Tibial artery (tissue), 4 donors: ENCODE data around the gene GPX3.

Source experiments
- DNase-seq, 2 donors: peaks; one replicate each; pipeline ENCODE4 v3.0.0-alpha.2; 2019
- H3K27ac ChIP-seq, 2 donors: fragments of 200-600 bp; sonication (generic) in 1 of 2; 1 replicate in 1 of 2; 2 replicates in 1 of 2; pipeline ENCODE4 v1.5.1; 2018 to 2019; ENCODE audit warnings: mild to moderate bottlenecking in 1 of 2
- H3K27me3 ChIP-seq, 2 donors: fragments of 200-600 bp; sonication (generic) in 1 of 2; one replicate each; pipeline versions ENCODE4 v1.5.1 to v1.6.0; 2016 to 2019
- H3K36me3 ChIP-seq, 3 donors: fragments of 200-600 bp; sonication (generic) in 2 of 3; one replicate each; pipeline ENCODE4 v1.5.1; 2016 to 2019; ENCODE audit warnings: mild to moderate bottlenecking in 2 of 3
- H3K4me1 ChIP-seq, 4 donors: fragments of 200-600 bp; sonication (generic) in 2 of 4; 1 replicate in 3 of 4; 2 replicates in 1 of 4; pipeline ENCODE4 v1.5.1; 2016 to 2019
- H3K4me3 ChIP-seq, 2 donors: fragments of 200-600 bp; sonication (generic) in 1 of 2; 1 replicate in 1 of 2; 2 replicates in 1 of 2; pipeline ENCODE4 v1.5.1; 2018 to 2019; ENCODE audit warnings: mild to moderate bottlenecking in 2 of 2
- H3K9me3 ChIP-seq, 3 donors: fragments of 200-600 bp; sonication (generic) in 1 of 3; one replicate each; pipeline ENCODE4 v1.5.1; 2016 to 2019
- CTCF ChIP-seq, 2 experiments: fragments of 200-600 bp in 1 of 2; fragments of 450-650 bp in 1 of 2; IDR thresholded peaks; one replicate each; pipeline ENCODE4 v1.5.1; 2017 to 2019; ENCODE audit warnings: antibody characterized with exemption in 2 of 2, mild to moderate bottlenecking in 1 of 2, moderate library complexity in 1 of 2
- intact Hi-C: fragments of 100-400 bp; cut with DNase I; formaldehyde crosslinking; loops from one replicate; pipeline ENCODE4 v1.15.0; 2023; ENCODE audit warnings: low total_unique reads

GPX3 gene

GRCh38 chr5:151020304-151021110 is at the start of gene GPX3:
TSS of gene GPX3 (plus strand) at chr5:151020591. CDS start at chr5:151020655, 64 bp downstream.
- Histone ChIP-seq H3K27me3 (no peaks in the 10 kb centered on the region), H3K4me3 (peak within 1 kb of the TSS; percentile 67 to 95), H3K27ac (peak within 1 kb of the TSS; percentile 83 to 96), H3K36me3 (peaks cover 0 to 45% (median 8%) of the 10 kb centered on the region in 3 donors), H3K9me3 (no peaks in the 10 kb centered on the region), H3K4me1 (peaks cover 0 to 58% (median 41%) of the 10 kb centered on the region in 4 donors)
- intact Hi-C loops = no loop called here
- DNase-seq = peak; percentile 99
- peak in 1 of 2 experiments; percentile 21 for TF ChIP-seq CTCF (IDR thresholded peaks at IDR 0.05)

GRCh38 chr5:150978590-150978989 is 41.8 kb upstream of the GPX3 start:
- Histone ChIP-seq H3K4me1 (no peaks in the 10 kb centered on the region), H3K9me3 (peaks cover 0 to 21% (median 8%) of the 10 kb centered on the region in 3 donors)

GRCh38 chr5:150987746-150988145 is 32.6 kb upstream of the GPX3 start:
- DNase-seq = no peak
- H3K36me3 ChIP-seq = no peaks in the 10 kb centered on the region
- TF ChIP-seq CTCF (IDR thresholded peaks at IDR 0.05) = no peak
- no peaks in the 10 kb centered on the region for H3K4me1 ChIP-seq
- no peaks in the 10 kb centered on the region for H3K27me3 ChIP-seq
- intact Hi-C loops = no loop called here
- H3K27ac ChIP-seq = no peak overlapping the region
- H3K4me3 ChIP-seq = no peak overlapping the region
- H3K9me3 ChIP-seq = peaks cover 0 to 5% (median 5%) of the 10 kb centered on the region in 3 donors

More at GRCh38 chr5:150978590-150978989, 41.8 kb upstream of the GPX3 start:
- intact Hi-C loops = no loop called here
- H3K4me3 ChIP-seq = no peak overlapping the region
- no peaks in the 10 kb centered on the region for H3K27me3 ChIP-seq
- no peak for TF ChIP-seq CTCF (IDR thresholded peaks at IDR 0.05)
- H3K36me3 ChIP-seq = no peaks in the 10 kb centered on the region
- no peak for DNase-seq
- no peak overlapping the region for H3K27ac ChIP-seq

GRCh38 chr5:150989695-150990094 is 30.7 kb upstream of the GPX3 start:
- H3K4me1 ChIP-seq = no peaks in the 10 kb centered on the region
- DNase-seq = no peak
- TF ChIP-seq CTCF (IDR thresholded peaks at IDR 0.05) = no peak
- H3K36me3 ChIP-seq = no peaks in the 10 kb centered on the region
- no peaks in the 10 kb centered on the region for H3K9me3 ChIP-seq
- intact Hi-C loops = no loop called here
- H3K4me3 ChIP-seq = no peak overlapping the region
- no peaks in the 10 kb centered on the region for H3K27me3 ChIP-seq
- no peak overlapping the region for H3K27ac ChIP-seq

GRCh38 chr5:150992705-150993104 is 27.7 kb upstream of the GPX3 start:
- H3K27me3 ChIP-seq = no peaks in the 10 kb centered on the region
- no peak for DNase-seq
- no peaks in the 10 kb centered on the region for H3K9me3 ChIP-seq
- TF ChIP-seq CTCF (IDR thresholded peaks at IDR 0.05) = no peak
- no peaks in the 10 kb centered on the region for H3K36me3 ChIP-seq
- no peak overlapping the region for H3K4me3 ChIP-seq
- intact Hi-C loops = no loop called here
- H3K27ac ChIP-seq = no peak overlapping the region
- no peaks in the 10 kb centered on the region for H3K4me1 ChIP-seq
